H1 (cell line): ENCODE data around the gene TACC2. TPM values are rescaled to one million over a fixed set of nuclear protein-coding genes. Genes with fewer than 3 reads are reported as not detected.

Experiments used
- EGR1 ChIP-seq: IDR thresholded peaks from 2 replicates; pipeline ENCODE4 v1.6.1; 2011; ENCODE audit warnings: low read depth, low read length, borderline replicate concordance
- KDM5A ChIP-seq: fragments of 200-600 bp; IDR thresholded peaks from 2 replicates; pipeline ENCODE4 v1.7.1; 2012; ENCODE audit warnings: mild to moderate bottlenecking, low read length, inconsistent platforms, mixed read lengths
- POLR2AphosphoS5 ChIP-seq: IDR thresholded peaks from 2 replicates; pipeline ENCODE4 v1.6.1; 2011; ENCODE audit warnings: low read depth, low read length
- POU5F1 ChIP-seq: IDR thresholded peaks from 2 replicates; pipeline ENCODE4 v1.6.1; 2011; ENCODE audit warnings: low read depth, mild to moderate bottlenecking, low read length, moderate library complexity
- polyA plus RNA-seq, 7 experiments: library from polyadenylated mRNA; depleted of rRNA in 3 of 7; stranded (reverse) in 5 of 7; unstranded in 2 of 7; fragments of >200 nt in 5 of 7; fragments of 200-250 nt in 2 of 7; gene quantifications; 1 replicate in 5 of 7; 2 replicates in 1 of 7; 4 replicates in 1 of 7; pipeline versions ENCODE4 v1.2.1 to v1.2.3, GENCODE V29; 2011 to 2013; ENCODE audit warnings: missing spikeins in 2 of 7, mixed read lengths in 2 of 7
- total RNA-seq: library from RNA; stranded (reverse); fragmentation: NEBNext Ultra II Directional; extraction: Animal tissue kit (Norgen Biotek cat#: 25700); gene quantifications from 2 replicates; pipeline ENCODE4 v1.2.1, GENCODE V29; 2021

Gene TACC2
- total and polyA plus RNA-seq, 2 of the 8 experiments (the other 6 are each of a cell fraction or from before 2014, with no cell fraction given) = 21.2 to 46.6 TPM

DNA sequence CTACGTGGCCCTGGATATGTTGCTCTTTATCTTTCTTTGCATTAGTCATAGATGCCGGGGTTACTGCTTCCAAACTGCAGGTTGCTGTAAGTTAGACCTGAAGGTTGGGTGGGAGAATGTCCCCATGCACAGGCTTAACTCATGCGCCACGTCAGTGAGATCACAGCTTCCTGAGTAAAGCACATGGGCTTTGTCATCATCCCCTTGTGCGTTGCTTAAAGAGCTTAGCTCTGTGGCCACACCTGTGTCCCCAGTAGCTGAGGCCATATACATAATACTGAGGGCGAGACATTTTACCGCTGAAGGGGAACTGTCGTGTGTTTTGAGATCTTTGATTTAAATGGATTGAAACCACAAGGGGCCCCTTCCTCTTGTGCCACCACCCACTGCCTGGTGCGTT is 236.4 kb downstream of the TACC2 start (continued):
- TF ChIP-seq KDM5A (no peak), POU5F1 (no peak), POLR2AphosphoS5 (no peak), EGR1 (no peak)
- TF ChIP-seq, all 59 proteins: peak for 0
